Bone marrow (tissue), 2 donors: ENCODE data around the gene TMOD4.

Experiments used
- DNase-seq, 2 donors: peaks; one replicate each; lab custom pipeline; 2025; lab: John Stamatoyannopoulos, UW

TMOD4 gene

GRCh38 chr1:151142411-151143056 lies 33.2 kb downstream of the TMOD4 start:
- no peak for DNase-seq

GRCh38 chr1:151137789-151138188 lies 38.0 kb downstream of the TMOD4 start:
- DNase-seq = no peak

- no peak for DNase-seq
Observed at GRCh38 chr1:151135433-151136385, 40.1 kb downstream of the TMOD4 start.

GRCh38 chr1:151134991-151135390 lies 40.8 kb downstream of the TMOD4 start:
- no peak for DNase-seq

GRCh38 chr1:151134396-151134795 lies 41.4 kb downstream of the TMOD4 start:
- DNase-seq = no peak

- DNase-seq = no peak
Observed at GRCh38 chr1:151133018-151133806, 42.6 kb downstream of the TMOD4 start.

GRCh38 chr1:151132335-151133017 lies 43.3 kb downstream of the TMOD4 start:
- no peak for DNase-seq

- no peak for DNase-seq
Observed at GRCh38 chr1:151131701-151132334, 44.0 kb downstream of the TMOD4 start.

GRCh38 chr1:151130987-151131586 lies 44.7 kb downstream of the TMOD4 start:
- DNase-seq = peak in 1 of 2 donors; percentile 77

- no peak for DNase-seq
Observed at GRCh38 chr1:151128800-151129199, 47.0 kb downstream of the TMOD4 start.

GRCh38 chr1:151124763-151125403 lies 50.9 kb downstream of the TMOD4 start:
- no peak for DNase-seq
